ENCODE measurements around the gene TRIM41.
A peak's percentile ranks its signal among the peaks of the same experiment; 100 is the strongest.

The TRIM41 gene

DNA sequence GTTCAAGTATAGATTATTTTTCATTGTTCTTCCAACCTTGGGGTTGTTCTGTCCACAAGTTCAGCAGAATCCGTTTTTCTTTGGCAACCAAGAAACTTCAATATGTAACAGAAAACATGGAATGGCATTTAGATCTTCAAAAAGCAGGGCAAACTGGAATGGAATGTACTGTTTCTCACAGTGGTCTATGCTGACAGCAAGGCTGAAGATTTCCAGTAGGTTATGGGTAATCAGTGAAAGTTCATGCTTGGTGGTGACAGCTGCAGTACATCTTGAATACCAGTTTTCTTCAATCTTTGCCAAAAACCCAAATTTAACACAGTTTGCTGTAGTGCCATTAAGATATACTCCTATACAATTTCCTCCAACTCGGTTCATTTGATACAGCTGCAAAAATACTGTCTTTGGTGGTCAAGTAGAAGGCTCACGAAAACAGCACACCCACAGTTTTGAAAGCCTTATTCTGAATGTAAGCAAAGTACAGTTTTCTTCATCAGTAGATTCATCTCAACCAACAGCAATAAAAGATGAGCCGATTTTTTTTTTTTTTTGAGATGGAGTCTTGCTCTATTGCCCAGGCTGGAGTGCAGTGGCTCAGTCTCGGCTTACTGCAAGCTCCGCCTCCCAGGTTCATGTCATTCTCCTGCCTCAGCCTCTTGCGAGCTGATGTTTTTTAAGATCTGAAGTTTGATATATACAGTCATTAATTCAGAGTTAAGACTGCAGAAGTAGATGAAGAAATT lies 32.9 kb downstream of the TRIM41 start:
- peaks cover 40% of the 10 kb centered on the region for H3K79me2 ChIP-seq (ENCODE audit: insufficient read depth, low read depth)
- no peaks in the 10 kb centered on the region for H4K20me1 ChIP-seq (ENCODE audit: insufficient read depth)
- peaks cover 19% of the 10 kb centered on the region for H3K4me1 ChIP-seq (ENCODE audit: low read depth, poor library complexity, severe bottlenecking)
- H3K27ac ChIP-seq, result no peak overlapping the region
- no peak overlapping the region for H3K4me3 ChIP-seq (IDR thresholded peaks at IDR 0.05; ENCODE audit: insufficient read depth, low read depth, low read length)
- H3K36me3 ChIP-seq (ENCODE audit: insufficient read depth), result no peaks in the 10 kb centered on the region
- H3K9ac ChIP-seq, result no peak overlapping the region
- TF ChIP-seq, protein P1, sequence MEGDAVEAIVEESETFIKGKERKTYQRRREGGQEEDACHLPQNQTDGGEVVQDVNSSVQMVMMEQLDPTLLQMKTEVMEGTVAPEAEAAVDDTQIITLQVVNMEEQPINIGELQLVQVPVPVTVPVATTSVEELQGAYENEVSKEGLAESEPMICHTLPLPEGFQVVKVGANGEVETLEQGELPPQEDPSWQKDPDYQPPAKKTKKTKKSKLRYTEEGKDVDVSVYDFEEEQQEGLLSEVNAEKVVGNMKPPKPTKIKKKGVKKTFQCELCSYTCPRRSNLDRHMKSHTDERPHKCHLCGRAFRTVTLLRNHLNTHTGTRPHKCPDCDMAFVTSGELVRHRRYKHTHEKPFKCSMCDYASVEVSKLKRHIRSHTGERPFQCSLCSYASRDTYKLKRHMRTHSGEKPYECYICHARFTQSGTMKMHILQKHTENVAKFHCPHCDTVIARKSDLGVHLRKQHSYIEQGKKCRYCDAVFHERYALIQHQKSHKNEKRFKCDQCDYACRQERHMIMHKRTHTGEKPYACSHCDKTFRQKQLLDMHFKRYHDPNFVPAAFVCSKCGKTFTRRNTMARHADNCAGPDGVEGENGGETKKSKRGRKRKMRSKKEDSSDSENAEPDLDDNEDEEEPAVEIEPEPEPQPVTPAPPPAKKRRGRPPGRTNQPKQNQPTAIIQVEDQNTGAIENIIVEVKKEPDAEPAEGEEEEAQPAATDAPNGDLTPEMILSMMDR (conservative IDR thresholded peaks at IDR 0.05; ENCODE audit: low read depth, low read length), result no peak
- H3K27me3 ChIP-seq (ENCODE audit: insufficient read depth, low read depth), result no peaks in the 10 kb centered on the region
- no peak overlapping the region for H2AFZ ChIP-seq (ENCODE audit: low read depth)
- no peak overlapping the region for H3K4me2 ChIP-seq

DNA sequence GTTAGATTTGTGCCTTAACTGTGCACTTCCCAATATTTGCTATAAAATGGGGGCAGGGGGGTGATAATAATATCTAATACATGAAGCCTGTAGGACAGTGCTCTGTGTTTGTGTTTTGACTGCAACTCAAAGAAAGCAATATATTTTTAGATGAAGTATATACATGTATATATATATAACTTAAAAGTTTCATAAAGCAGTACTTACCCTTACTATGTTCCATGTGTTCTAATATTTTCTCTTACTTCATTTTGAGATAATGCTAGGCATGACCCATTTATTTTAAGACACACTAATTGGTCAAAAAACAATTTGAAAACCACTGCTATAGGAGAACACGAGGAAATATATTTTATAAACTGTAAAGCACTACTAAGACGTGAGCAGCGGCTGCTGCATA lies 35.5 kb downstream of the TRIM41 start:
- Histone ChIP-seq H3K27ac (no peak overlapping the region), H3K27me3 (ENCODE audit: insufficient read depth, low read depth) (no peaks in the 10 kb centered on the region), H4K20me1 (ENCODE audit: insufficient read depth) (no peaks in the 10 kb centered on the region), H3K4me3 (IDR thresholded peaks at IDR 0.05; ENCODE audit: insufficient read depth, low read depth, low read length) (no peak overlapping the region), H3K36me3 (ENCODE audit: insufficient read depth) (no peaks in the 10 kb centered on the region), H3K4me1 (ENCODE audit: low read depth, poor library complexity, severe bottlenecking) (peaks cover 19% of the 10 kb centered on the region), H3K9ac (no peak overlapping the region), H2AFZ (ENCODE audit: low read depth) (no peak overlapping the region), H3K4me2 (peak overlapping the region; percentile 89), H3K79me2 (ENCODE audit: insufficient read depth, low read depth) (peaks cover 40% of the 10 kb centered on the region)
- TF ChIP-seq, protein P1 (conservative IDR thresholded peaks at IDR 0.05; ENCODE audit: low read depth, low read length), result no peak

DNA sequence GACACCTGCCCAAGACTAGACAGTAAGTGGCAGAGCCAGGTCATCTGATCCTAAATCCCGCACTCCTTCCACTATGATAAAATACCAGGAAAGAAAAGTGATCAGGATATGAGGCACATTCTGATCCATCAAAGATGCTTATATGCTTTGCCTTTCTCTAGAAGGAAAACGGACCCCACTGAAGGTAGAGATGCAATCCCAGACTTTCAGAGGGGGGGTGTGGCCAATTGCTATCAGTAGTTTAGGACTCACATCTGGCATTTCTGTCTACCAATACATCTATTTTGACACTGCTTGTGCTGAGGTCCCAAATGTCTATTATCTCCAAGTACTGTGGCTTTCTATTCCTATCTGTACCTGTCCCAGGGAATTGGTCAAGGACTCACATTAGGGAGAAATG lies 36.2 kb downstream of the TRIM41 start:
- Histone ChIP-seq H2AFZ (ENCODE audit: low read depth) (no peak overlapping the region), H3K36me3 (ENCODE audit: insufficient read depth) (no peaks in the 10 kb centered on the region), H3K9ac (peak overlapping the region; percentile 99; the same call in 1 of the 2 replicates), H3K27ac (no peak overlapping the region), H3K79me2 (ENCODE audit: insufficient read depth, low read depth) (peaks cover 40% of the 10 kb centered on the region), H3K4me3 (IDR thresholded peaks at IDR 0.05; ENCODE audit: insufficient read depth, low read depth, low read length) (no peak overlapping the region), H3K27me3 (ENCODE audit: insufficient read depth, low read depth) (no peaks in the 10 kb centered on the region), H3K4me1 (ENCODE audit: low read depth, poor library complexity, severe bottlenecking) (peaks cover 19% of the 10 kb centered on the region), H3K4me2 (peak overlapping the region; percentile 89), H4K20me1 (ENCODE audit: insufficient read depth) (no peaks in the 10 kb centered on the region)
- TF ChIP-seq, protein P1 (conservative IDR thresholded peaks at IDR 0.05; ENCODE audit: low read depth, low read length), result no peak

DNA sequence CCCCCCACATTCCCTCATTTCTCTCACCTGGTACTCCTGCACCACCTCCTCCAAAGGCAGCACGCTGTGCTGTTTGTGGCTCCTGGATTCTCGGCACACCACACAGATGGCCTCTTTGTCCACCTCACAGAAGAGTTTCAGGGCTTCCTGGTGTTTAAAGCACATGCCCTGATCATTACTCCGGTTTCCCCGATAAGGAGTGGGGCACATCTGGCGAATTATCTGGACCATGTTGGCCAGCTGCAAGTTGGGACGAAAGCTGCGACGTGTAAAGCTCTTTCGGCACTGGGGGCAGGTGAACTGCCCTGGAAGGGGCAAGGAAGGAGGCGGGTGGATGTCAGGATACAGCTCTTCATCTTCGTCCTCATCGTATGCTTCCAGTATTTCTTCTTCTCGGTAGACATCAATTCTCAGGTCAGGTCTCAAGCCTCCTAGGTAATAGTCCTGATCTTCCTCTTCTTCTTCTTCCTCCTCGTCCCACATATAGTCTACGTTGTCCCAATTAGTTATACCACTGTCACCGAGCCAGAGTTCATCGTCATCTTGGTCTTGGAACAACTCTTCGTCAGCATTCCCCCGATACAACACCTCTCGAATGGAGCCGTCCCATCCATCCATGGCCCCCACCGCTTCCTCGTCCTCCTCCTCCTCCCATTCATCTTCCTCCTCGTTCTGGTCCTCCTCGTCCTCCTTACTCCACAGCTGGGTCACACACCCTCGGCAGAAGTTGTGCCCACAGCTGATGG lies 37.1 kb downstream of the TRIM41 start:
- Histone ChIP-seq H3K27ac (peak overlapping the region; percentile 96), H4K20me1 (ENCODE audit: insufficient read depth) (no peaks in the 10 kb centered on the region), H3K4me2 (peak overlapping the region; percentile 89), H3K36me3 (ENCODE audit: insufficient read depth) (no peaks in the 10 kb centered on the region), H3K79me2 (ENCODE audit: insufficient read depth, low read depth) (peaks cover 40% of the 10 kb centered on the region), H3K4me3 (IDR thresholded peaks at IDR 0.05; ENCODE audit: insufficient read depth, low read depth, low read length) (no peak overlapping the region), H3K4me1 (ENCODE audit: low read depth, poor library complexity, severe bottlenecking) (peaks cover 19% of the 10 kb centered on the region), H3K9ac (peak overlapping the region; percentile 99; the same call in 1 of the 2 replicates), H2AFZ (ENCODE audit: low read depth) (peak overlapping the region; percentile 67; the same call in 1 of the 2 replicates), H3K27me3 (ENCODE audit: insufficient read depth, low read depth) (no peaks in the 10 kb centered on the region)
- TF ChIP-seq, protein P1 (conservative IDR thresholded peaks at IDR 0.05; ENCODE audit: low read depth, low read length), result no peak

Data from KMS-11 (cell line).